Renal cortex interstitium (tissue), 11 donors: ENCODE data around the gene PUSL1. TPM values are rescaled to one million over a fixed set of nuclear protein-coding genes. Genes with fewer than 3 reads are reported as not detected.
"Not testable (repeated sequence)": the region's sequence is repeated elsewhere in the genome, so short reads cannot be mapped to it uniquely, and the experiment has no call there.

Source experiments
- DNase-seq, 11 donors: peaks; one replicate each; pipeline ENCODE4 v3.0.0-alpha.2; 2013; ENCODE audit warnings: low read depth in 9 of 11, low spot score in 4 of 11; ENCODE audit errors: extremely low read depth in 1 of 11
- polyA plus RNA-seq, 3 donors: library from polyadenylated mRNA; unstranded; fragments of 120-200 nt; gene quantifications; one replicate each; pipeline ENCODE4 v1.2.1, GENCODE V29; 2013; ENCODE audit not compliant: insufficient read length in 3 of 3

Gene PUSL1
- polyA plus RNA-seq, 3 donors, result 4.5 to 10.4 (median 10.0) TPM

DNA sequence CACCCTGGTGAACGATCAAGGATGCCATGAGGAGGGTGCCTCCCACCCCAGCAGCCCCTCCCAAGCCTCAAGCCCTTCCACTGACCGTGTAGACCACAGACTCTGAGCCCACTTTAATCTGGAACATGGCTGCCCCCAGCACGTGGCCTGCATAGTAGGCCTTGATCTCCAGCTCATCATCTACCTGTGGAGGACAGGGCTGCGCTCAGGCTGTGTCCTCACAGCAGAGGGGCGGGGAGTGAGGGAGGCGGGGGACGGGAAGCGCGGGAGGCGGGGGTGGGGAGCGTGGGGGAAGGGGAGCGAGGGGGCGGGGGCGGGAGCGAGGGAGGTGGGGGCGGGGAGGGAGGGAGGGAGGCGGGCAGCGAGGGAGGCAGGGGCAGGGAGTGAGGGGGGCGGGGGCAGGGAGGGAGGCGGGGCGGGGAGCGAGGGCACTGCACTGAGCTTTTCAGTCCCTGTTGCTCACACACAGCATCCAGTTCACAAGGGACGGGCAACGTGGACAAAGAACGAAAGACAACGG, 7.1 kb downstream of the PUSL1 start:
- DNase-seq, result no peak

DNA sequence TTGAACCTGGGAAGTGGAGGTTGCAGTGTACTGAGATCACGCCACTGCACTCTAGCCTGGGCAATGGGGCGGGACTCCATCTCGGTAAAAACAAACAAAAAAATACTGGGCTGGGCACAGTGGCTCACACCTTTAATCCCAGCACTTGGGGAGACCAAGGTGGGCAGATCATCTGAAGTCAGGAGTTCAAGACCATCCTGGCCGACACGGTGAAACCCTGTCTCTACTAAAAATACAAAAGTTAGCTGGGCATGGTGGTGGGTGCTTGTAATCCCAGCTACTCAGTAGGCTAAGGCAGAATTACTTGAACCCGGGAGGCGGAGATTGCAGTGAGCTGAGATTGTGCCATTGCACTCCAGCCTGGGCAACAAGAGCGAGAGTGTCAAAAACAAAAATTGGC, 7.8 kb downstream of the PUSL1 start:
- DNase-seq, result not testable (repeated sequence)

DNA sequence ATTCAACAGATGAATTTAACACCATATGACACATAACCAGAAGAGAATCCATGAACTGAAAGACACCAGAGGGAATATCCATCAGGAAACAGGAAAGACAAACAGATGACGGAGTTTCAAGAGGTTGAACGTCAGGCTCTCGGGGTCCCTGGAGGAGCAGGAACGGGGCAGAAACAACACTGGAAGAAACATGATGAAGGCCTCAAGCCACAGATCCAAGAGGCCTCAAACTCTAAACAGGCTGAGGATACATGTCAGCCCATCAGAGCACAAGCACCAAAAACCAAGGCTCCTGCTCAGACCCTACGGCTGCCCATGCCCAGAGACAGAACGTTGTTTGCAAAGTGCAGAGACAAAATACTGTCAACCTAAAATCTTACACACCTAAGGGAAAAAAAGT, 9.0 kb downstream of the PUSL1 start:
- DNase-seq, result no peak

DNA sequence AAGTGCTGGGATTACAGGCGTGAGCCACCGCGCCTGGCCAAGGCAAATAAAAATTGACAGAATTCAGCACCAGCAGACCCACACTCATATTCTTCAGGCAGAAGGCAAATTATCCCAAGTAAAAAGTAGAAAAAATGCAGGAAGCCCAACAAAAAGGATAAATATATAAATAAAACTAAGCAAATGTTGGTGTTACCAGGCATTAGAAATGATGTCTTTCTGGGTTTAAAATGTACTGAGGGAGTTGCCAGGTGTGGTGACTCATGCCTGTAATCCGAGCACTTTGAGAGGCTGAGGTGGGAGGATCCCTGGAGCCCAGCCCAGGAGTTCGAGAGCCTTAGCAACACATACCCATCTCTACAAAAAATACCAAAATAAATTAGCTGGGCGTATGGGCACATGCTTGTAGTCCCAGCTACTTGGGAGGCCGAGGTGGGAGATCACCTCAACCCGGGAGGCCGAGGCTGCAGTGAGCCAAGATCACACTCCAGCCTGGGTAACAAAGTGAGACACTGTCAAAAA, 9.8 kb downstream of the PUSL1 start:
- DNase-seq, result no peak

DNA sequence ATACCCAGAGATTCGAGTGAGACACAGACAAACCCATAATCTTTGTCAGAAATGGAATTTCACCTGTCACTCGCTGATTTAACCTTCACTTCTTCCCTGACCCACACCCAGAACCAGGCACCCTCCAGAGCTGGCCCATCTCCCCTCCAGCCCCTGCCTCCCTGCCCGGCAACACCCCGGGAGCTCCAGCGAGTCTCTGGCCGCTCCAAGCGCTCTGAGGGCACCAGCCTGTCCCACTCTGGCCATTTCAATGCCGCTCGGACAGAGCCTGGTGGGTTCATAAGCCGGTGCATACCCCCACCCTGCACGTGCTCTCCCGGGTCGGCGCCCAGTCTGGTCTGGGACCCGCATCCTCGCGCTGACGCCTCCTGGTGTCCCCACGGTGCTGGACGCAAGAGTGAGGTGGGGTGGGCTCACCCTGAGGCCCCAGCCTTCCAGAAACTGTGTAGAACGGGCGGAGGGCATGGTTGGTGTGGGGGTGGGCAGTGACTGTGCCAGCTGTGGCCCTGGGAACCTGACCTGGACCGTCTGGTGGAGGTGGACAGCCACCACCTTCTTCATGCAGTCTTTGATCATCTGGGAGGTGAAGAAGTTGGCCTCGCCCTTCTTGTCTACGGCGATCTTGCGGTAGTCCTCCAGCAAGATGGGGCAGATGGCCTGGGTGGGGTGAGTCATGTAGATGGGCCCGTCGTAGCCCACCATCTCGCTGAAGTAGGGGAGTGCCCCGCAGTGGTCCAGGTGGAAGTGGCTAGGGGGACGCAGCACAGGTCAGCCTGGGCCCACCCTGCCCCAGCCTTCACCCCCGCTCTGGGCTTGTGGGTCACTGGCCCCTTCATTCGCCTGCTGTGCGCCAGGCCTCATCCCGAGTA, 10.6 kb downstream of the PUSL1 start:
- DNase-seq, result no peak

DNA sequence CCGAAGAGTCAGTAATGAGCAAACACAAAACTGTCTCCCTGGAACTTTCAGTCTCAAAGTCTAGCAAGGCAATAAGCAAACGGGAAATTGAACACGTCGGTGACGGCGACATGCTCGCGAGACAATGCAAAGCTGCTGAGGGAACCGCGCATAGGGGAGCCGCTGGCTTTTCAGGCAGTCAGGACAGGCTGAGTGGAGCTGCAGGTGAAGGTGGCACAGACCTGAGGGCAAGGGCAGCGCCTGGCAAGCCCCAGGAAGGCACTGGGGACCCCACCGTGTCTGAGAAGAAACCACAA, 11.2 kb downstream of the PUSL1 start:
- DNase-seq, result no peak

DNA sequence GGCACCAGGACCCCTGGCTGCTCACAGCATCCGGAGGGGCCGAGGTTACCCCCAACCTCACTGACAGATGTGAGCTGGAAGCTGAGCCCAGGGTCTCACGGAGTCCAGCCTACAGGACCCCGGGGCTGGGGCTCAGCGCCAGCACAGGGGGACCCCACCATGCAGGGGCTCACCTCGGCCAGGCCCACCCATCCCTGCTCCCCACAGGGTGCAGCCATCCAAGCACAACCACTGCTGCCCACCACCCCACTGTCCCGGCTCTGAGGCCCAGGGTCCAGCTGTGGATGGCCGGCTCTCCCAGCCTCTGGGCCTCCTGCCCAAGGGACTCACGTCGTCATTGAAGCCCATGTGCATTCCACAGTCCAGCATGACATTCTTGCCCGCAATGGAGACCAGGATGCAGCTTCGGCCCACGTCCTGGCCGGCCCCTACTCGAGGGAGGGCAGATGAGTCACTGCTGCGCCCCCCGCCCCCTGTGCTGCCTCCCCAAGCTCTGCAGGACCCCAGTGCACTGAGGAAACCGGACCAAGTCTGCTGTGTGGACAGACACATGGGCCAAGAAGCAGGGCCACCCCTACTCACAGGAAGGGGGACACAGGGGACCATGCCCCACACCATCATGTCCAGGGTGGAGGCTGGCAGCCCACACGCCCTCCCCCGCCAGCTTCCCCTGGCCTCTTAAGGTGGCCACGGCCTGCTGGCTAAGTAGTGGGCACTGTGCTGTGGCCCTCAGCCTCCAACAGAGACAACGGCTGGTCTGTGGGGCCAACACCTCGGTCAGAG, 12.5 kb downstream of the PUSL1 start:
- no peak for DNase-seq

DNA sequence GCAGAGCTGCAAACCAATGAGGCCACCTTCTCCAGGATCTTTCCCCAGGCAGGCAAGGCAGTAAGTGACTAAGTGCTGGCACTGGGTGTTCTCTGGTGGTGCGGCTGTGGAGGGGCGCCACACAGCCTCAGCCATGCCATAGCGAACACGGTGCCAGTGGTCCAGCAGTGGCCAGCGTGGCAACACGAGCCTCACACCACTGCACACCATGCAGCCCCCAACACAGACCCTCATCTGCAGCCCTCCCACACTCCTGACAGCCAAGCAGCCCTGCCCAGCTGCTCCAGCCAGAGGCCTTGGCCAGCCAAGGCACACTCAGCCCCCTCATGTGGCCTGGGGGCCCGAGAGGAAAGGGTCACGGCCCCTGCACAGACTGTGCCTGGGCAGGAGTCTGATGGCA, 13.1 kb downstream of the PUSL1 start:
- DNase-seq, result no peak

DNA sequence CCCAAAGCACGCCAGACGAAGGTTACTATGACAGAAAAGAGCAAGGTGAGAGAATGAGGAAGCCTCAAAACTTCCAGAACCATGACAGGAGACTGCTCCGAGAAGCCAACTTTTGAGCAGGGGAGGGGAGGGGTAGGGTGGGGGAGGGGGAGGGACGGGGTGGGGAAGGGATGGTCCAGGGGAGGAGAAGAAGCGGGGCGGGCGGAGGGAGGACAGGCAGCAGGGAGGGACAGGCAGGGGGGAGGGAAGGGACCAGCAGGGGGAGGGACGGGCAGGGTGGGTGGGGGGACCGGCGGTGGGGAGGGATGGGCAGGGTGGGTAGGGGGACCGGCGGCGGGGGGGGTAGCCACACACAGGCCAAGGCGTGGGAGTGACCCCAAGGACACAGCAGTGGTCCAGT, 14.0 kb downstream of the PUSL1 start:
- no peak for DNase-seq

DNA sequence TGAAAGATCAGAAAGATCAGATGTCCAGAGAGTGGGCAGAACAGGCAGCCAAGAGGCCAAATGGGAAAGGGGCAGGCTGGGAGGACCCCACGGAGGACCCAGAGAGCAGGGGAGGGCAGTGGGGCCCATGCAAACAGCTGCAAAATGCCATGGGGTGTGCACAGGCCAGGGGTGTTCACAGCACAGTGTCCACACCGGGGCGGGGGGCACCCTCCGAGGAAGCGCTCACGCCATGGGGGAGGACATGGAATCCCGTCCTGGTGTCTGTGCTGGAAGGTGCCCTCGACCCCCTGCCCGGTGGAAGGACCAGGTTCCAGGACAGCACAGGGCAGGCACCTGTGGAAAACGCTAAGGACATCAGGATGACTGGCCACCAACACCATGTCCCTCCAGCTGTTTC, 14.6 kb downstream of the PUSL1 start:
- no peak for DNase-seq

DNA sequence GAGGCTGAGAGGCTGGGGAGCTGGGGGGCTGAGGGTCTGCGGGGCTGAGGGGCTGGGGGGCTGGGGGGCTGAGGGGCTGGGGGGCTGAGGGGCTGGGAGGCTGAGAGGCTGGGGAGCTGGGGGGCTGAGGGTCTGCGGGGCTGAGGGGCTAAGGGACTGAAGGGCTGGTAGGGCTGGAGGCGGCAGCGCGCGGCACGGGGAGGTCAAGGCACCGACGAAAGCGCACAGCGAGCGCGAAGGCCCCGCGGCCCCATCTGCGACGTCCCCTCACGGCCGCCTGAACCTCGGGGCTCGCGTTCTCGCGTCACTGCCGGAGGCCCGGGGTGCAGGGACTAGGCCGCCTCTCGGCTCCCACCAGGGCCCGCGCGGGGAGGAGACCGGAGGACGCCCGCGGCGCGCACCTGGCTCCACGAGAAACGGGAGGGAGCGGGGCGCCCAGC, 15.7 kb downstream of the PUSL1 start:
- no peak for DNase-seq

DNA sequence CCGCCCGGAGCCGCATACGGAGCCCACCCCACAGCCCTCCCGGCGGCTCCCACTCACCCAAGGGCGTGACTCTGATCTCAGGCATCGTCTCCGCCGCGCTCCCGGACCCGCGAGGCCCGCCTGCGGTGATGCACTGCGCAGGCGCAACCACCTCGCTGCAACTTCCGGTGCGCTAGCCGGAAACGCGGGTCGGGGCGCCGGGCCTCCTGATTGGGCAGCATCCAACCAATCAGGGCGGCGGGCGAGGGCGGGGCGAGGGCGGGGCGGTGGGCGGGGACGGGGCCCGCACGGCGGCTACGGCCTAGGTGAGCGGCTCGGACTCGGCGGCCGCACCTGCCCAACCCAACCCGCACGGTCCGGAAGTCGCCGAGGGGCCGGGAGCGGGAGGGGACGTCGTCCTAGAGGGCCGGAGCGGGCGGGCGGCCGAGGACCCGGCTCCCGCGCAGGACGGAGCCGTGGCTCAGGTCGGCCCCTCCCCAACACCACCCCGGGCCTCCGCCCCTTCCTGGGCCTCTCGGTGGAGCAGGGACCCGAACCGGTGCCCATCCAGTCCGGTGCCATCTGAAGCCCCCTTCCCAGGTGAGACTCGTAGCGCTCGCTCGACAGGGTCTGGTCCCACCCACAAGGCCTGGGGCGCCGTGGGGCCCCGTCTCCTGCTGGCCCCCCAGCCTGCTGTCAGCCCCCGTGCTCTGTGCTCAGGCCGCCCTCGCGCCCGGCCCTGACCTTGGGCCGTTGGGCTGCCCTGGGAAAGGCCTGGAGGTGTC, 16.3 kb downstream of the PUSL1 start, which contains the start of the genes CPTP and INTS11:
TSS of gene CPTP (plus strand) at position 279 of the 764 bp plus-strand sequence. CDS start 2,109 bp downstream, outside the sequence.
TSS of gene INTS11 (minus strand) at position 137 of the 764 bp plus-strand sequence. CDS start at position 85, 52 bp downstream.
- peak in 10 of 11 donors; percentile 62 to 91 (median 84) for DNase-seq

DNA sequence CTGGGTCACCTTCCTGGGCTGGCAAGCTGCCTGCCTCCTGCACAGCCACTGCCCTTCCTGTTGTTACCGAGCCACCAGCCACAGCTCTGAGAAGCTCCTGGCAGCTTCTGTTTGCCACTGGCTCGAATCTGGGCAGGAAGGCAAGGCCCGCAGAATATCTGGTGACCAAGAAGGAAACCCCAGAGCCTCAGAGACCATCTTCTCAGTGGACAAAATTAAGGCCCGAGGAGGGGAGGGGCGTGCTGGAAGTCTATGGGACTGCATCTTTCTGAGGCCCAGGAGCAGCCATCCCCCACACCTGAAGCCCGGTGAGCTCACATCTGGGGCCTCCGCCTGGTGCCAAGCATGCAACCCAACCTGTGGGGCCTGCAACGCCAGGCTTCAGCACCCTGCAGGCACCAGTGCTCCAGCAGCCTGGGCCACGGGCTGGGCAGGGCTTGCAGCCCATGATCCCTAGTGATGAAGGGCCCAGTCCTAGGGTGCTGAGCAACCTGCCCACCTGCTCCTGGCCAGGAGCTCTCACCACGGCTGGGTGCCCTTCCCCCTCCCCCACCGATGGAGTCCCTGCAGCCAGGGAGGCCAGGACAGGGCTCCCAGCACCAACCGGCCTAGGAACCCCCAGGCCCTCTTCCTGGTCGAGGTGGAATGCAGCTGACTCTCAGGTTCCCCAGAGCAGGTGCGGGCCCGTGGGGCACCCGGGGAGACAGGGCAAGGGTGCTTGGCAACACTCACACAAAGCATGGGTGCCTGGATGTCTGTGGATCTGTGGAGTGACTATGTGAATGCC, 17.1 kb downstream of the PUSL1 start:
- no peak for DNase-seq

DNA sequence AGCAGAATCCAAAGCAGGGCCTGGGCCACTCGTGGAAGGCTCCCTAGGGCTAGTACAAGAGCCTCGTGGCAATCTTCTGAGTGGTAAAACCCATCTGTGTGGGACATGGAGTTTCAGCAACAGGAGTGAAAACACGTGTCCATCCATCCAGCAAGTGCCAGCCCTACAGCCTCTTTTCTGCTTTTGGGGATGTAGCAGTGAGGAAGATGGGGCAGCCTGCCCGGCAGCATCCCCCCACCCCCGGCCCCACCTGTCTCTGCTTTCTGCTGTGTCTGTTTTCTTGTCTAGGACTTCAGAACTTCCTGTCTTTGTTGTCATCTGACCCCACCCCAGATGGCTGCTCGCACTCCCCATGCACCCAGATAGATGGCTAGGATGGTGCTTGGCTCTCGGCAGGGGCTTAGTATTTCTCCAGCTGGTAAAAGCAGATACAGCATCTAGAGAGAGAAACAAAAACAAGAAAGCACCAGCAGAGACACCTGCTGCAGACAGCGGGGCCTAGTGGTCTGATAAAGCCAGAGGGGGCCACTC, 17.7 kb downstream of the PUSL1 start:
- no peak for DNase-seq

DNA sequence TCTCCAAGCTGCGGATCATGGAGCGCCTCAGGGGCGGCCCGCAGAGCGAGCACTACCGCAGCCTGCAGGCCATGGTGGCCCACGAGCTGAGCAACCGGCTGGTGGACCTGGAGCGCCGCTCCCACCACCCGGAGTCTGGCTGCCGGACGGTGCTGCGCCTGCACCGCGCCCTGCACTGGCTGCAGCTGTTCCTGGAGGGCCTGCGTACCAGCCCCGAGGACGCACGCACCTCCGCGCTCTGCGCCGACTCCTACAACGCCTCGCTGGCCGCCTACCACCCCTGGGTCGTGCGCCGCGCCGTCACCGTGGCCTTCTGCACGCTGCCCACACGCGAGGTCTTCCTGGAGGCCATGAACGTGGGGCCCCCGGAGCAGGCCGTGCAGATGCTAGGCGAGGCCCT, 18.9 kb downstream of the PUSL1 start:
- DNase-seq, result no peak

DNA sequence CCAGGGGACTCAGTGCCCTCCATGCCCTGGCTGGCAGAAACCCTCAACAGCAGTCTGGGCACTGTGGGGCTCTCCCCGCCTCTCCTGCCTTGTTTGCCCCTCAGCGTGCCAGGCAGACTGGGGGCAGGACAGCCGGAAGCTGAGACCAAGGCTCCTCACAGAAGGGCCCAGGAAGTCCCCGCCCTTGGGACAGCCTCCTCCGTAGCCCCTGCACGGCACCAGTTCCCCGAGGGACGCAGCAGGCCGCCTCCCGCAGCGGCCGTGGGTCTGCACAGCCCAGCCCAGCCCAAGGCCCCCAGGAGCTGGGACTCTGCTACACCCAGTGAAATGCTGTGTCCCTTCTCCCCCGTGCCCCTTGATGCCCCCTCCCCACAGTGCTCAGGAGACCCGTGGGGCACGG, 19.9 kb downstream of the PUSL1 start:
- no peak for DNase-seq

DNA sequence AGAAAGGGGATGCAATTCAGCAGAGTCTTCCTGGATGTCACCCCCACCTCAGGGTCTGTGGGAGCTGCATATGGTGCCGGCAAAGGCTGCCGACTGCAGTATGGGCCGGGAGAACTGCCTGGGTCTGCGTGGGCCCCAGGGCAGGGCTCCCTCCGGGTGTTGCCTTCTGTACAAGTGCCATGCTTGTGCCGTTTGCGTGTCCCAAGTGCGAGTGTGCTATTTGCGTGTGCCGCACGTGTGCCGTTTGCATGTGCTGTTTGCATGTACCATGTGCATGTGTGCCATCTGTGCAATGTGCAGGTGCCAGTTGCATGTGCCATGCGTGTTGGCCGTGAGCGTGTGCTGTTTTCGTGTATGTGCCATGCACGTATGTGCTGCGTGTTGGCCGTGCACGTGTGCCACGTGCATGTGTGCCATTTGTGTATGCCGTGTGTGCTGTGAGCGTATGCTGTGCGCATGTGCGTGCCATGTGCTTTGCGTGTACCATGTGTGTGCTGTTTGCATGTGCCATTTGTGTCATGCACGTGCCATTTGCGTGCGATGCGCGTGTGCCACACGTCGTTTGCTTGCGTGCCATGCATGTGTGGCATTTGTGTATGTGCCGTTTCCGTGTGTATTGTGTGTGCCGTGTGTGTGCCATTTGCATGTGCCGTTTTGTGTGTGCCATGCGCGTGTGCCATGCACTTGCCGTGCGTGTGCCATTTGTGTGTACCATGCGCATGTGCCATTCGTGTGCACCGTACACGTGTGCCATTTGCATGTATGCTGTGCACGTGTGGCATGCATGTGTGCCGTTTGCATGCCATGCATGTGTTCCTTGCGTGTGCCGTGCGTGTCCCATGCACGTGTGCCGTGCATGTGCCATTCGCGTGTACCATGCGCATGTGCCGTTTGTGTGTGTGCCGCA, 21.2 kb downstream of the PUSL1 start:
- no peak for DNase-seq
